Measurements from ENCODE around the gene SMARCD3.
A peak's percentile ranks its signal among the peaks of the same experiment; 100 is the strongest.

Gene SMARCD3

GRCh38 chr7:151240536-151240935 lies 8.0 kb downstream of the SMARCD3 start:
- peak overlapping the region in 1 of 21 experiments; percentile 0 for H3K27ac ChIP-seq
- no peak overlapping the region for H3K4me3 ChIP-seq

- peak overlapping the region in 1 of 21 experiments; percentile 0 for H3K27ac ChIP-seq
Measured at GRCh38 chr7:151239837-151240459, 8.5 kb downstream of the SMARCD3 start.

GRCh38 chr7:151238924-151239836 lies 9.3 kb downstream of the SMARCD3 start:
- no peak overlapping the region for H3K27ac ChIP-seq
- H3K4me3 ChIP-seq: no peak overlapping the region

More at GRCh38 chr7:151239837-151240459, 8.5 kb downstream of the SMARCD3 start:
- H3K4me3 ChIP-seq: no peak overlapping the region

- peak overlapping the region in 1 of 21 experiments; percentile 5 for H3K27ac ChIP-seq
- H3K4me3 ChIP-seq: no peak overlapping the region
Measured at GRCh38 chr7:151238190-151238810, 10.2 kb downstream of the SMARCD3 start.

- peak overlapping the region in 1 of 21 experiments; percentile 5 for H3K27ac ChIP-seq
Measured at GRCh38 chr7:151237244-151238189, 11.0 kb downstream of the SMARCD3 start.

GRCh38 chr7:151236406-151236805 lies 12.1 kb downstream of the SMARCD3 start:
- no peak overlapping the region for H3K4me3 ChIP-seq
- no peak overlapping the region for H3K27ac ChIP-seq

More at GRCh38 chr7:151237244-151238189, 11.0 kb downstream of the SMARCD3 start:
- H3K4me3 ChIP-seq: no peak overlapping the region

GRCh38 chr7:151235091-151235787 lies 13.3 kb downstream of the SMARCD3 start:
- Histone ChIP-seq H3K27ac (no peak overlapping the region), H3K4me3 (no peak overlapping the region)

GRCh38 chr7:151233804-151234203 lies 14.7 kb downstream of the SMARCD3 start:
- peak overlapping the region in 6 of 7 experiments; percentile 82 to 98 (median 93) for H3K4me3 ChIP-seq
- H3K27ac ChIP-seq: peak overlapping the region in 5 of 21 experiments; percentile 86 to 95 (median 89)

GRCh38 chr7:151232917-151233701 lies 15.4 kb downstream of the SMARCD3 start:
- Histone ChIP-seq H3K4me3 (peak overlapping the region; percentile 82 to 100 (median 96)), H3K27ac (peak overlapping the region in 20 of 21 experiments; percentile 81 to 97 (median 90))

- Histone ChIP-seq H3K4me3 (peak within 1 kb of the TSS; percentile 82 to 100 (median 96)), H3K27ac (peak within 1 kb of the TSS; percentile 47 to 97 (median 90))
Measured at GRCh38 chr7:151232091-151232916, 16.2 kb downstream of the SMARCD3 start, which contains the start of gene CHPF2. Gene CHPF2, plus strand, starts transcription at chr7:151232483. Its CDS starts 1,529 bp downstream, at chr7:151234012.

- no peak overlapping the region for H3K4me3 ChIP-seq
- H3K27ac ChIP-seq: no peak overlapping the region
Measured at GRCh38 chr7:151231080-151231479, 17.4 kb downstream of the SMARCD3 start.

- no peak overlapping the region for H3K27ac ChIP-seq
- no peak overlapping the region for H3K4me3 ChIP-seq
Measured at GRCh38 chr7:151229249-151229648, 19.2 kb downstream of the SMARCD3 start.

GRCh38 chr7:151228024-151228866 lies 20.2 kb downstream of the SMARCD3 start:
- H3K27ac ChIP-seq: peak overlapping the region in 18 of 21 experiments; percentile 37 to 94 (median 83)
- H3K4me3 ChIP-seq: peak overlapping the region in 5 of 7 experiments; percentile 65 to 89 (median 84)

- peak within 1 kb of the TSS; percentile 65 to 93 (median 84) for H3K4me3 ChIP-seq
- H3K27ac ChIP-seq: peak within 1 kb of the TSS; percentile 50 to 94 (median 84)
Measured at GRCh38 chr7:151226875-151227782, 21.4 kb downstream of the SMARCD3 start, which contains the start of gene ABCF2. Gene ABCF2, minus strand, starts transcription at chr7:151227205. Its CDS starts 747 bp downstream, at chr7:151226458.

- Histone ChIP-seq H3K4me3 (peak overlapping the region; percentile 65 to 93 (median 84)), H3K27ac (peak overlapping the region; percentile 33 to 94 (median 84))
Measured at GRCh38 chr7:151226560-151226874, 22.0 kb downstream of the SMARCD3 start.

All from skin epidermis (tissue), 12 donors.